GM21360 (cell line): ENCODE measurements around the gene PHF2.

Experiments used
- ATAC-seq: cut with Tn5 transposase; IDR thresholded peaks from one replicate; pipeline ENCODE4 v1.9.1; 2021; ENCODE audit warnings: mild to moderate bottlenecking, moderate library complexity; ENCODE audit not compliant: unreplicated experiment

PHF2 gene

DNA sequence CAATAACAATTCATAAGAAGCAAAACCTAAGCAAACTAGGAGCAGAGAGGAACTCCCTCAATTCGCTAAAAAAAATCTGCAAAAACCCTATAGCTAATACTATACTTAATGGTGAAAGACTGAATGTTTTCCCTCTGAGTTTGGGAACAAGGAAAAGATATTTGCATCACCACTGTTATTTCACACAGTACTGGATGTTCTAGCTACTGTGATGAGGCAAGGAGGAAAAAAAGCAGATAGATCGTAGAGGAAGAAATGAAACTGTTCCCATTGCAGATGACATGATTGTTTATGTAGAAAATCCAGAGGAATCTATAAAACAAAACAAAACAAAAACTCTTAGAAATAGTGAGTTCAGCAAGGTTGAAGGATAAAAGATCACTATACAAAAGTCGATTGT, 116.7 kb downstream of the PHF2 start:
- ATAC-seq = no peak

DNA sequence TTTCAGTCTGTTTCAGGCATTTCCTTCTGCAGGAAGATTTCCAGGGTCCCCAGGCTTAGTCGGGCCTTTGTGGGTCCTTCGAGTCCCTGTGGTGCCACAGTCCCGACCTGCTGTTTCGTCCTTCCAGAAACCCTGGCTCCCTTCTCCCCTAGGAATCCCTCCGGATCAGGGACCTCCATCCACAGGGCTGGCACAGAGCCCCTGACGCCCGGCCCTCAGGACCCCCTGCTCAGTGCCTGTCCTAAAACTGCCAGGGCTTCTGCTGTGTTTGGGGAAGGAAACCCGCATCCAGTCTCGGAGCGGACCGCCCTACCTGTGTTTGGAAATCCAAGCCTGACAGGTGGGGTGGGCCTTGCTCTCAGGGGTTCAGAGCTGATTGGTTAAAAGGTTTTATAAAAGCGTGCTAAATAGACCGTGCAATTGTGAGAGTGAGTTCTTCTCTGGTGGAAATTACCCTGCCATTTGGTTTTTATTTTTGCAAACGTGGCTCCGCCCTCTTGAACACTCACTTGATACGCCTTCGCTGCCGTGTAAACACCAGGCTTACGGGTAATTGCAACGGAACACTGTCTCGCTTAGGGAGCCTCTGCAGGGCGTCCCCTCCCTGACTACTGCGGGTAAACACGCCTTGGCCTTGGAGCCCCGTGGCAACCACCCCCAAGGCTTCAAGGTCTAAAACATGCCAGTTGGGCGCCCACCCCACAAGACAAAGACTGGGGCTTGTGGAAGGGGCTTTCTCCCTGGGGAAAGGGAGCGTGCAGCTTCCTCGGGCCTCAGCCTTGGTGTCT, 121.2 kb downstream of the PHF2 start:
- no peak for ATAC-seq

DNA sequence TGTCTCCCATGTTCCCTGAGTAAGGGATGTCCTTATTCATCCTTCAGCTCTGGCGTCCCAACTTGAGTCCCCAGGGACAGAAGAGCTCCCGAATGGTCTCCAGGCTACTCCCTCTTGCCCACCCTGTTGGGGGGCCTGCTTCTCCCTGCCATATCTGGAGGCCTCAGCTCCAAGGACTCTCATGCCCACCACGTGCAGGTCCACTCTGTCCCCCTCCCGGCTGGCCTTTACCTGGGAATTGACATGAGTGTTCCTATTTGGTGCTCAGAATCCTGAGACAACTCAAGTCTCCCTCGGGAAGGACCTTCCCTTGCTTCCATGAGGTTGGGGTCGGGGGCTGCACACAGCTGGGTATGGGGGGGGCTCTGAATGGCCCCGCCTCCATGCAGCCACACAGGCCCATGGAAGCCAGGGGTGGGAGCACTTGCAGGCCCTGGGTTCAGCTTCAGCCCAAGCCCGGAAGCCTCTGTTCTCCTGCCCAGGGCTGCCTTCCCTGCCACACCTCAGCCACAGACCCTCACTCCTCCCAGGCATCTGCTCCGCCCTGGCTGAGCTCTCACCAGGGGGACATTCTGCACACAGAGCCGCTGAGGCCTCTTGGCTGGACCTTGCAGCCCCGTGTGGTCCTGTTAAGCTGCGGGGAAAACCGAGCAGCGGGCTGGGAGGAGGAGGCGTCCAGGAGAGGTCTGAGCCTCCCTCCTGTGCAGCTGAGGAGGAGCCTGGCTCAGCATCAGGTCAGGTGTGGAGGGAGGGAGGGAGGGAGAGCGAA, 121.9 kb downstream of the PHF2 start:
- ATAC-seq = no peak

DNA sequence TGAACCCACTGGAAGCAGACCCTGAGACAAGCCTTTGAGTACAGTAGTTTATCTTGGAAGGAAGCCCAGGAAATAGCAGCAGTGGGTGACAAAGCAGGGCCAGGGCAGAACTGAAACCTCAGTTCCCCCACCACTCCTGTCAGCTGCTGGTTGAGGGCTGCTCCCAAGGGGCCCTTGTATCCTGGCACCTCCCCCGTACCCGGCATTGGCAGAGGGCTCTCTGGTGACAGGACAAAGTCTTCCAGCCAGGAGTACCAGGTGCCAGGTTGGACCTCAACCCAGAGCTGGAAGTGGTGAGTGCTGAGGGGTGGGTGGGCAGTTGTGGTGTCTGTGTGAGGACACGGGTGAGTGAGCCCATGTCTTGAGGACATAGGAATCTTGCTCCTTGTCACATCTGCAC, 123.3 kb downstream of the PHF2 start:
- ATAC-seq = no peak

DNA sequence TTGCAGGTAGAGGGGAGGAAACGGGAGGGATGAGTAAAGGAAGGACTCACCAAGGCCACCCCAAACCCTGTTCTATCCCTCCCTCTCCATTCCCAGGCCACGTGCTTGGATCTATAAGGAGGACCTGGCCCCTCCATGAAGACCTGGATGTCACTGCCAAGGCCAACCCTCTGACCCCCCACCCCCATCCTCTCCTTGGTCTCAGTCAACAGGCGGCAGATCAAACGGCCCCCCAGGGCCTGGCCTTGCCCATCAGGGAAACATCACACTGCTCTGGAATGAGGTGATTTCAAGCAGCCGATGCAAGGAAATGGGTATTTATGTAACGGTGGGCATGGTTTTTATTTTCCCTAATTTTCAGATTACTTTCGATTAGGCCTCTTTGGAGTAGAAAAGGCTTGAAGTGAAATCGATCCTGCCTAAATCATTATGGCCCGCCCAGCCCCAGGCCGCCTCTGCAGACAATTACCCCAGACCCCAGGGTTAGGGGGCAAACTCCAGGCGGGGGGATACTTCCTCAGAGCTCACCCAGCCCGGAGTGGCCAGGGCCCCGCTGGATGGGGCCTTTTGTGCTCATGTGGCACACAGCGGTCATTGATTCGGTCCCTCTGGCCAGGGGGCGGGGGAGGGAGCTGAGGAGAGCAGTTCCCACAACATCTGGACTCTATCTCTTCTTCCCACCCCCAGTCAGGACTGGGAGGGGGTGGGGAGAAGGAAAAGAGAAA, 125.3 kb downstream of the PHF2 start:
- ATAC-seq = no peak

DNA sequence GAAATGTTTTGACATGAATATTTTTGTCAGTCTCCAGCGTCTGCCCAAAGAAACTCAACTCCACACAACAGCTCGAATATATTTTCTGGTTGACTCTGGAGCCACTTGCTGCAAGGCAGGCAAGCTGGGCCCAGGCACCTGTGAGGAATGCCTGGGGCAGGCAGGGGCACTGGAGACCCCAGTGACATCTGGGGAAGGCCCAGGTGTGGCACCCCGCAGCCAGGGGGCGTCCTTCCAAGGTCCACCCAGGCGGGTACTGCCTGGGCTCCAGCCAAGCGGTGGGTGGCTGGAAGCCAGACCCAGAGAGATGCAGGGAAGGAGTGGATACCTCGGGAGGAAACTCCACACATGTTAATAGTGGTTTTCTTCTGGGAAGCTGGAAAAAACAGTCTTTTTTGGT, 125.9 kb downstream of the PHF2 start:
- no peak for ATAC-seq

DNA sequence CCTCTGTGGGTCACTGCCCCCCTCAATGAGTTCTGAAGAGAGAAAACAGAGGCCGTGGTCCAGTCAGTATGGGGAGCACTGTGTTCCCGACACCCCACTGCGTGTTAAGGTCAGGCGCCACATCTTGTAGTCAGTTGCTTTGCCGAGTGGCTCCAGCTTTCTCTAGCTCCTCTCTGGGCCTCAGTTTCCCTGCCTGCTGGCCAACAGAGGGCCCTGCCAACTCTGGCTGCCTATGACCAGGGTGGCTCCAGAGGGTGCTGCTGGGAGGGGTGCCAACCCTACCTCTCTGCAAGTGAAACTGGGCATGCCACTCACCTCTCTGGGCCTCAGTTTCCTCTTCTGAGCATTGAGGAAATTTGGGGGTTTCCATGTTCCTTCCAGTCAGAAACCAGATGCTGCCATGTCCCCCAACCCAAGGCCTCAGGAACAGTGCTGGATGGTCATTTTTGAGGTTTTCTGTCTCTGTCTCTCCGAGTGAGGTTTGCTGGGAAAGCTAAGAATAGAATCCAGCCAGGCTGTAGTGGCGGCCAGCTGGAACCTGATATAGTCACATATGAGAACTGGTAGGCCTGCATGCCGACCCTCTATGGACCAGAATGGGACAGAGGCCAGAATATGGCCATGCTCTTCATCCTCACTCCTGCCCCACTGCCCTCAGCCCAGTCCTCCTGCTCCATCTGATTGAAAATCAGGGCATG, 132.1 kb downstream of the PHF2 start:
- ATAC-seq = no peak

DNA sequence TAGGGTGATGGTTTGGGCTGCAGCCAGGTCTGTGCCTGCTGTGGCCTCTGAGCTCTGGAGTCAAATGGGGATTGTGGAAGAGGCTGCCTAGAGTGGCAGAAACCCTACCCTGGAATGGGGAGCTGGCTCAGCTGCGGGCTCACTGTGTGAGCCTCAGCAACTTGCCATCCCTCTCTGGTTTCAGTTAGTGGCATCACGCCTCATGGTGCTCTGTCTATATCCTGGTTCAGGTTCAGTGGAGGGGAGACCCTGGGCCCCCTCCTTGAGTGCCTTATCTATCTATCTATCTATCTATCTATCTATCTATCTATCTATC, 132.6 kb downstream of the PHF2 start:
- ATAC-seq = no peak

DNA sequence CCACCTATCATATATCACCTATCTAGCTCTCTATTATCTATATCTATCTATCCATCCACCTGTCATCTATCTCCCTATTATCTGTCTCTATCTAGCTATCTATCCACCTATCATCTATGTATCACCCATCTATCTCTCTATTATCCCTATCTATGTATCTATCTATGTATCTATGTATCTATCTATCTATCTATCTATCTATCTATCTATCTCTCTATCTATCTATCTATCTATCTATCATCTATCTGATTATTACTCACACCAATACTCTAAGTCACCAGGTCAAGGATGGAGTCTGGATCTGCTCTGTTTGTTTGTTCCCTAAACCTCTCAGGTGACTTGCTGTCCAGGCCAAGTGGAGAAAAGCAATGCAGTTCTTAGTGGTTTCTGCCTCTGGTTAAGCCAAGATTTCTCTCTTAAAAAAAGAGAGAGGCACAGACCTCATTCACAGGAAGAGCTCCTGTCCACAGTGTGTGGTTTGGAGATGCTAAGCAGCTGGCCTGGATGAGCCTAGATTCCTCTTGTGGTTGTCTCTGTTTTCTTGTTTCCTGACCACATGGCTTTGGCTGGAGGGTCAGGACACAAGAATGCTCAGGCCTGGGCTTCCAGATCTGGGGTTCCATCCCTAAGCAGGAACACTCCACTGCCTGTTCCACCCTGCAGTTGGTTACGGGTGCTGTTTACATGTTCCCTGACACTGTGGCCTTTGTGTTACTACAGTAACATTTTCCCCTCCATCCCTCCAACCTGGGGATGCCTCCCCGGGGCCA, 133.4 kb downstream of the PHF2 start:
- ATAC-seq = no peak

DNA sequence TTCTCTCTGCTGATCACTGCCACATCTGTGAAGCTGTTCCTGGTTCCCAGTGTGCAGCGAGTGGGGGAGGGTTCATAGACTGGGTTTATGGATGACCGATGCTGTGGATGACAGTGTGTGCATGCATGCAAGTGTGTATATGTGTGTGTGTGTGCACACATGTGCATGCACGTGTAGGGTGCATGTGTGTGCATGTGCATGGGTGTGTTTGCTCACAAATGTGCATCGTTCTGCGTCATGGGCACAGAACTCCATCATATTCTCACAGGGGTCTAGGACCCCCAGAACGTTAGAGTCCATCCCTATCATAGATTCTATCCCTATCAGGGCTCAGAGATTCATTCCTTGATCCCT, 134.0 kb downstream of the PHF2 start:
- no peak for ATAC-seq

DNA sequence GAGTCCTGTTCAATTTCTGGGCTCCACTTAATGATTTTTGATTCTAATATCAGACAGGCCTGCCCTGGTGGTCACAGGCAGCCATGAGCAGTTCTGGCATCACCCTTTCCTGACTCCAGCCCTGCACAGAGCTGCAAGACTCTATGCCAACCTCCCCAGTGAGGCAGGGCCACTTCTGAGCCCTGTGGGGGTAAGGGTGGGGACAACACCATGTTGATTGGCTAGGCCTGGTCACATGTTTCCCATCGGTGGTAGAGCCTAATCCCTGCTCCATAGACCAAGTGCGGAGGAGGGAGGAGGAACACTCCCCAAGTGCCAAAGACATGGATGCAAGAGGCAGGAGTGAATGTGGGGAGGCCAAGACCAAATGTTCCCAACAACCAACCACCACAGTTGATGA, 134.6 kb downstream of the PHF2 start:
- ATAC-seq = no peak

DNA sequence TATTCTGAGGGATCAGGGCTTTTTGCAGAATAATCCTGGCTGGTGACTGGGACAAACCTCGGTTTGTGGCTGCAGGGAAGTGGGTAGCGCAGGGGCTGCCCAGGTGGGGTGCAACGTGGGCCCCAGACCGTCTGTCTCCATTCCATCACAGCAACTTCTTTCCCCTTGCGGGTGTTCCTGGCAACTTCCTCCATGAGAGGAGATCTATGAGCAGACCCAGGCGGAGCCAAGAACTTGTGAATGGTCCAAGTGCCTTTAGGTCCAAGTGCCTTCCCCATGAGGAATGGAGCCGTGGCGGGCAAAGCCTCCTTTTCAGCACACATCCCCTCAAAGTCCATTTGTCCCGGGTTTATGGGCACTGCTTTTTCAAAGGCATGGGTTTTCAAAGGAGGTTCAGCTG, 136.5 kb downstream of the PHF2 start:
- no peak for ATAC-seq

DNA sequence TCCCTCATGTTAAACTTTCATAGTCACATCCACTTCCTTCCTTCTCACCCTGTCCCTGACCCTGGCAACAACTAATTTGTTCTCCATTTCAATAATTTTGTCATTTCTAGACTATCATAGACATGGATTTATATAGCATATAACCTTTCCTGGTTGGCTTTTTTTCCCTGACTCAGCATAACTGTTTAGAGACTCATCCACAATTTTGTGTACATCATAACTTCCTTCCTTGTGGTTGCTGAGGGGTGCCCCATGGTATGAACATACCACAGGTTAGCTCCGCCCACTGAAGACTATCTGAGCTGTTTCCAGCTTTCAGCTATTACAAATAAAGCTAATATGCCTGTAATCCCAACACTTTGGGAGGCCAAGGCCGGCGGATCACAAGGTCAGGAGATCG, 137.3 kb downstream of the PHF2 start:
- ATAC-seq = no peak

DNA sequence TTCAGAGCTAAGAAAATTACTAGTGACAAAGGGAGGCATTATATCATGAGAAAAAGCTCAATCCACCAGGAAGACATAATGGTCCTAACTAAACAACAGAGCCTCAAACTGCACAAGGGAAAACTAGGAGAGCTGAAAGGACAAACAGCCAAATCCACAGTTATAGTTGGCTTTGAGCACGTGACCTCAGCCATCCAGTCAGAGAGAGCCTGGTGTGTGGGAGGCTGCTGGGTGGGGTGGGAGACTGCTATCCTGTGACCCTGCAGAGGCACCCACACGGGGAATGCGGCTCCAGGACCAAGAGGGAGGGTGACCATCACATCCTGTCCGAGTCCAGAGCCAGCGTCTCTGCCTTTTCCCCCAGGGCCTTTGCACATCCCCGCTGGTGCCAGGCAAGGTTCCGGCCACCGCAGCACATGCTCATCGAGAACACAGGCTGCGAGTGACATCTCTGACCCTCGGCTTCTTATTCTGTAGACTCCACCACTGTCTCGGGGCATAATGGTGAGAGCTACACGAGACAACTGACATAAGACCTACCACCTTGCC, 145.1 kb downstream of the PHF2 start:
- ATAC-seq = no peak

DNA sequence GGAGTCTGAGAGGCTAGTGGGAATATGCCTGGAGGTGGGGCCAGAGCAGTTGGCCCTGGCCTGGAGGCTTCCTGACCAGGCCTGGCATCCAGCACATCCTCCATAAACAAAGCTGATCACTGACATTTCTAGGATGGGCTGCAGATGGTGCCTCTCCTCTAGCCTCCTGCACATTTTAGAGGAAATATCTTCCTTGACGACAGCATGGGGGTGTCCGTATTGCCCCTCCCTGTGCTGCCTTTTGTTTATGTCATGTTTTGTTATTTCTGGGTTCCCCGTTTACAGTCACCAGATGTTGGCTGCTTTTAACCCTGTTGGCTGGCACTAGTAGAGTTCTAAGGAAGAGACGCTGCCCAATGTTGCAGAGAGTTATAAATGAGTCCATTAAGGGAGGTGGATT, 148.5 kb downstream of the PHF2 start:
- no peak for ATAC-seq

DNA sequence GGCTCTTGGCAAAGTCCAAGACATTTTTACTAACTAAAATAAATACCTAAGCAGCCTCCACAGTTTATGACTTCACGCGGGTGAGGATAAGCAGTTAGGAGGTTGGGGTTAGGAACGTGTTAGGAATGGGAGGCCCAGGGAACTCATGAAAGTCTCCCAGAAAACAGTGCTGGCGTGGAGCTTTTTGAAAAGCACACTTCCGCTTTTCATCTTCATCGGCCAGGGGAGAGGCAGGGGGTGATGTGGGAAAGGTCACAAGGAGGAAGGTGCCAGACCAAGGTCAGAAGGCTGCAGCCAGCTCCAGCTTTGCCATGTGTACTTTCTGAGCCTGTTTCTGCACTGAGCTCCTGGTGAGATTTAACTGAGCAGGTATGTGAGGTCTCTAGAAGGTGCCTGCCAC, 149.0 kb downstream of the PHF2 start:
- ATAC-seq = no peak

DNA sequence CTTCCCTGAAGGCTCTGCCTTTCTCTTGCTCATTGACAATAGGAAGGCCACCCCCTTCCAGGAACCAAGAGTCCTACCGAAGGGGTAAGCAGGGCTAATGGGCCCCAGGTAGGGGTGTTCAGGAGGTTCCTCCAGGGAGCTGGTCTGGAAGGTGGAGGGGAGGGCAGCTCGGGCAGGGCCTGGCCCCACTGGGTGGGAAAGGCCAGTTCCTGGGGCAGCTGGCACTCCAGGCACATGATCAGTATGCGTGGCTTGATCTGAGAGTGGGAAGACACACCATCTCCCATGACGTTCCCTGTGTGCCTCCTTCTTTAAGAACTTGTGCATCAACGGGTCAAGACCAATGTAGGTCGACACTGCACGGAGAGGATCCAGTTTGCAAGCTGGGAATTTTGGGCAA, 149.8 kb downstream of the PHF2 start:
- no peak for ATAC-seq
